PC-3 (cell line): ENCODE data around the gene RAB44. TPM values are rescaled to one million over a fixed set of nuclear protein-coding genes. Genes with fewer than 3 reads are reported as not detected.

Source experiments
- ATAC-seq: fragments of 200-7000 bp; cut with Tn5 transposase; 2 replicates; pipeline ENCODE4 v1.9.1; 2020; ENCODE audit warnings: mild to moderate bottlenecking, moderate library complexity
- BruUV-seq: library from RNA; stranded (reverse); fragments of 400-500 nt; replicated peaks from 2 replicates; lab custom pipeline; 2021; lab: Mats Ljungman, UMichigan
- CTCF ChIA-PET: fragments of 300-600 bp; sonication (Branson Sonifier 250); formaldehyde crosslinking; loops from one replicate; lab custom pipeline; 2022; ENCODE audit warnings: antibody characterized with exemption; lab: Charles Lee
- POLR2A ChIA-PET: fragments of 300-600 bp; sonication (Branson Sonifier 250); formaldehyde crosslinking; loops from one replicate; lab custom pipeline; 2022; ENCODE audit warnings: antibody characterized with exemption; ENCODE audit not compliant: unreplicated experiment; lab: Charles Lee
- DNase-seq: peaks from one replicate; pipeline ENCODE4 v3.0.0-alpha.2; 2015
- H2AFZ ChIP-seq: fragments of 300-600 bp; sonication (generic); 2 replicates; pipeline ENCODE4 v1.6.0; 2016; ENCODE audit warnings: antibody characterized with exemption, low read length
- H3F3A ChIP-seq: fragments of 300-600 bp; sonication (generic); one replicate; pipeline ENCODE4 v1.6.0; 2017; ENCODE audit warnings: antibody characterized with exemption, low read length, control low read depth, mild to moderate bottlenecking; ENCODE audit not compliant: unreplicated experiment
- H3K27ac ChIP-seq: fragments of 300-600 bp; sonication (generic); 2 replicates; pipeline ENCODE4 v1.5.1; 2016; ENCODE audit warnings: mild to moderate bottlenecking, low read length
- H3K27me3 ChIP-seq: fragments of 300-600 bp; sonication (generic); 2 replicates; pipeline ENCODE4 v1.6.1; 2016; ENCODE audit warnings: low read length, mixed read lengths
- H3K36me3 ChIP-seq: fragments of 300-600 bp; sonication (generic); 2 replicates; pipeline ENCODE4 v1.6.1; 2016; ENCODE audit warnings: low read depth, mixed run types, low read length, mixed read lengths
- H3K4me1 ChIP-seq: fragments of 300-600 bp; sonication (generic); 2 replicates; pipeline ENCODE4 v1.5.1; 2016; ENCODE audit warnings: low read length; ENCODE audit not compliant: insufficient read depth
- H3K4me2 ChIP-seq: fragments of 300-600 bp; sonication (generic); 2 replicates; pipeline ENCODE4 v1.6.0; 2016; ENCODE audit warnings: low read length
- H3K4me3 ChIP-seq: fragments of 300-600 bp; sonication (generic); 2 replicates; pipeline ENCODE4 v1.5.1; 2016; ENCODE audit warnings: mild to moderate bottlenecking, low read length, mixed read lengths
- H3K79me2 ChIP-seq: fragments of 300-600 bp; sonication (generic); 2 replicates; pipeline ENCODE4 v1.6.1; 2017; ENCODE audit warnings: low read length, mixed read lengths
- H3K9ac ChIP-seq: fragments of 300-600 bp; sonication (generic); 2 replicates; pipeline ENCODE4 v1.6.0; 2016; ENCODE audit warnings: mild to moderate bottlenecking, low read length
- H3K9me2 ChIP-seq: fragments of 300-600 bp; sonication (generic); replicated peaks from 2 replicates; pipeline ENCODE4 v1.6.1; 2016; ENCODE audit warnings: mixed run types, low read length, mixed read lengths
- H3K9me3 ChIP-seq: fragments of 300-600 bp; sonication (generic); 2 replicates; pipeline ENCODE4 v1.6.1; 2016; ENCODE audit warnings: low read length, mixed read lengths
- H4K20me1 ChIP-seq: fragments of 300-600 bp; sonication (generic); 2 replicates; pipeline ENCODE4 v1.6.1; 2016; ENCODE audit warnings: low read length, mixed read lengths
- CTCF ChIP-seq: fragments of 300-600 bp; sonication (generic); conservative IDR thresholded peaks from 2 replicates; pipeline ENCODE4 v1.5.1; 2017; ENCODE audit warnings: antibody characterized with exemption, low read depth, mild to moderate bottlenecking, low read length
- EZH2 ChIP-seq: fragments of 300-600 bp; sonication (generic); IDR thresholded peaks from one replicate; pipeline ENCODE4 v1.6.1; 2017; ENCODE audit warnings: antibody characterized with exemption, mild to moderate bottlenecking, low read length; ENCODE audit not compliant: unreplicated experiment
- EZH2phosphoT487 ChIP-seq: fragments of 300-600 bp; sonication (generic); IDR thresholded peaks from 2 replicates; pipeline ENCODE4 v1.6.1; 2018; ENCODE audit warnings: mild to moderate bottlenecking, antibody characterized with exemption, low read length, borderline replicate concordance
- intact Hi-C: fragments of 100-400 bp; cut with micrococcal nuclease; formaldehyde crosslinking; loops from 2 replicates; pipeline ENCODE4 v1.9.0; 2023
- total RNA-seq: library from RNA; depleted of rRNA; stranded (reverse); fragments of >200 nt; gene quantifications from 2 replicates; pipeline ENCODE4 v1.2.3, GENCODE V29; 2014

The RAB44 gene
- total RNA-seq, 1 experiment from 2014 or later = not detected

- Histone ChIP-seq H3K79me2 (no peaks in the 10 kb centered on the region), H3K36me3 (no peaks in the 10 kb centered on the region), H3K4me1 (no peaks in the 10 kb centered on the region), H3K4me2 (no peak overlapping the region), H3K27ac (no peak overlapping the region), H3F3A (no peaks in the 10 kb centered on the region), H3K9me2 (no peaks in the 10 kb centered on the region), H3K9me3 (no peaks in the 10 kb centered on the region), H3K4me3 (no peak overlapping the region), H2AFZ (no peak overlapping the region), H3K27me3 (0 out of 2 replicates have a peak, but pooled peaks cover 10% of the 10 kb centered on the region), H3K9ac (no peak overlapping the region), H4K20me1 (no peaks in the 10 kb centered on the region)
- POLR2A ChIA-PET = no interaction called here
- ATAC-seq = no peak
- CTCF ChIA-PET = no interaction called here
- BruUV-seq = no TSS peak
- intact Hi-C loops = no loop called here
- DNase-seq = no peak
- no peak for TF ChIP-seq EZH2phosphoT487
- no peak for TF ChIP-seq CTCF
- TF ChIP-seq EZH2 = no peak
Observed at GRCh38 chr6:36776167-36776566, 78.5 kb downstream of the RAB44 start.

- ATAC-seq (no peak), DNase-seq (no peak)
- H3K36me3 ChIP-seq = no peaks in the 10 kb centered on the region
- POLR2A ChIA-PET = no interaction called here
- intact Hi-C loops = no loop called here
- H4K20me1 ChIP-seq = no peaks in the 10 kb centered on the region
- no peaks in the 10 kb centered on the region for H3K9me2 ChIP-seq
- H3K79me2 ChIP-seq = no peaks in the 10 kb centered on the region
- no peaks in the 10 kb centered on the region for H3K4me1 ChIP-seq
- 0 out of 2 replicates have a peak, but pooled peaks cover 10% of the 10 kb centered on the region for H3K27me3 ChIP-seq
- no peak overlapping the region for H3K27ac ChIP-seq
- H3K4me3 ChIP-seq = no peak overlapping the region
- TF ChIP-seq EZH2phosphoT487 (no peak), CTCF (no peak), EZH2 (no peak)
- no peak overlapping the region for H3K9ac ChIP-seq
- H3K9me3 ChIP-seq = no peaks in the 10 kb centered on the region
- no TSS peak for BruUV-seq
- CTCF ChIA-PET = no interaction called here
- H2AFZ ChIP-seq = no peak overlapping the region
- no peaks in the 10 kb centered on the region for H3F3A ChIP-seq
- H3K4me2 ChIP-seq = no peak overlapping the region
Observed at GRCh38 chr6:36777801-36778200, 80.2 kb downstream of the RAB44 start.

- Histone ChIP-seq H3K9ac (no peak overlapping the region), H3K9me3 (no peaks in the 10 kb centered on the region), H3K9me2 (no peaks in the 10 kb centered on the region), H3F3A (no peaks in the 10 kb centered on the region), H3K36me3 (no peaks in the 10 kb centered on the region), H3K4me2 (no peak overlapping the region), H3K4me3 (no peak overlapping the region), H3K27ac (no peak overlapping the region), H2AFZ (no peak overlapping the region), H3K4me1 (no peaks in the 10 kb centered on the region), H3K27me3 (0 out of 2 replicates have a peak, but pooled peaks cover 10% of the 10 kb centered on the region), H3K79me2 (no peaks in the 10 kb centered on the region), H4K20me1 (no peaks in the 10 kb centered on the region)
- POLR2A ChIA-PET = no interaction called here
- BruUV-seq = no TSS peak
- DNase-seq = no peak
- no peak for TF ChIP-seq EZH2
- no peak for TF ChIP-seq EZH2phosphoT487
- TF ChIP-seq CTCF = no peak
- ATAC-seq = no peak
- intact Hi-C loops = no loop called here
- CTCF ChIA-PET = no interaction called here
Observed at GRCh38 chr6:36779227-36779626, 81.6 kb downstream of the RAB44 start.
